Uterus (tissue), 2 donors: ENCODE measurements around the gene CPZ.

Source experiments
- CTCF ChIP-seq, 4 experiments: fragments of 200-600 bp in 2 of 4; fragments of 450-650 bp in 2 of 4; sonication (generic) in 2 of 4; IDR thresholded peaks; one replicate each; pipeline ENCODE4 v1.5.1; 2016 to 2019; ENCODE audit warnings: antibody characterized with exemption in 4 of 4, mild to moderate bottlenecking in 2 of 4, moderate library complexity in 1 of 4
- POLR2A ChIP-seq, 2 donors: fragments of 450-650 bp; IDR thresholded peaks; one replicate each; pipeline ENCODE4 v1.6.1; 2016; ENCODE audit warnings: antibody characterized with exemption in 2 of 2, mild to moderate bottlenecking in 1 of 2, moderate library complexity in 1 of 2

GRCh38 chr4:8543623-8544022 is 48.9 kb upstream of the CPZ start:
- TF ChIP-seq CTCF (IDR thresholded peaks at IDR 0.05) = no peak
- no peak for TF ChIP-seq POLR2A (IDR thresholded peaks at IDR 0.05)
